ENCODE results near the gene GCHFR. TPM values are rescaled to one million over a fixed set of nuclear protein-coding genes. Genes with fewer than 3 reads are reported as not detected.

The GCHFR gene
- total RNA-seq, 2 experiments from 2014 or later: 13.5 to 14.8 TPM

DNA sequence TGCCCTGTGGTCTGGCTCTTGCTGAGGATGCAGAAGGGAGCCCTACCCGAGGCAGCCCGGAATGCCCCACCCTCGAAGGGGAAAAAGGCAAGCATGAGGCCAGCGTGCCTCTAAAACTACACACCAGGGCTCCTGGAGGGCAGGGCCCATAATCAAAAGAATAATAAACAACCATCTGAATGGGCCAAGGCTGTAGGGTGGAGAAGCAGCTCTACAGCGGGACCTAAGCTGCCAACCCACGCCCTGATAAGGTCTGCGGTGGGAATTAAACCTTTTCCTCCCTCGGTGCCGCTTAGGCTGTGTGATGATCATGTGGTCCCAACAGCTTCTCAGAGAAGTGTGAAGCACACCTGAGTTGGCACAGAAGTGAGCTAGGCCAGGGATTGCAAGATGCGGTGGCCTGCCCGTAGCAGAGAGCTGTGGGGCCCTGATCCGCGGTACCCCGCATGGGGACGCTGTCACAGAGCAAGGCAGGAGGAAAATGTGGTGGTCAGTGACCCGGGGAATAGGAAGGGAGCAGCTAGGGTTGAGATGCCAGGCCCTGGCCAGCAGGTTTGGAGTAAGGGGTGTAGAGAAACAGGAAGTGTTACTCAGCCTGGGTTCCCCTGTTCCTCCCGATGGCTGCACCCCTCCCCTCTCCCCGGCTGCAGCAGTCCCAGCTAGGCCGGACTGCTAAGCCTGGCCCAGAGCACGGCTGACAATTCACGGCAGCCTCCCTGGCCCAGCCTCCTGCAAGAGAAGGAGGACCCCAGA lies 4.8 kb downstream of the GCHFR start:
- Mint-ChIP-seq H3K4me3 (no peak overlapping the region), H3K4me1 (ENCODE audit: low read depth) (peaks cover 36% of the 10 kb centered on the region), H3K27ac (peak overlapping the region; percentile 89), H3K9me3 (no peaks in the 10 kb centered on the region), H3K27me3 (no peaks in the 10 kb centered on the region), H3K36me3 (ENCODE audit: low read depth) (peaks cover 34% of the 10 kb centered on the region)
- peak overlapping the region in 1 of 2 donors; percentile 25 for H3K27ac ChIP-seq (ENCODE audit: low read depth in 1 of 2, low read length in 2 of 2)
- H3K4me3 ChIP-seq (ENCODE audit: low read length): no peak overlapping the region
- intact Hi-C loops (cut with DNase I, micrococcal nuclease): loop anchor here (5.0 to 10.0 kb wide), 3 partner anchors 76 to 346 kb away; partner anchors contain the start of genes INO80 (in 1 of the 2) and KNL1 (in 1 of the 2)
- ATAC-seq (ENCODE audit: poor library complexity) (no peak), DNase-seq (peak in 3 of 14 experiments; percentile 33 to 43 (median 37))
- peaks cover 30% of the 10 kb centered on the region for H3K36me3 ChIP-seq (ENCODE audit: insufficient read depth, low read length)
- H3K4me1 ChIP-seq (ENCODE audit: insufficient read depth, low read length): peaks cover 45% of the 10 kb centered on the region
- CTCF ChIA-PET: interaction anchor here (1.3 to 4.4 kb wide), 2 partner anchors 13 to 14 kb away, joined by 3 to 19 read pairs; no protein-coding TSS in a partner anchor
- POLR2A ChIA-PET: interaction anchor here (1.0 to 1.9 kb wide), 4 partner anchors 14 to 74 kb away, joined by 4 to 5 read pairs (median 4); partner anchors contain the start of genes RAD51 and RMDN3
- no peaks in the 10 kb centered on the region for H3K9me3 ChIP-seq (ENCODE audit: control insufficient read depth in 1 of 2, insufficient read depth in 1 of 2, low read length in 2 of 2)
- TF ChIP-seq, protein P1, sequence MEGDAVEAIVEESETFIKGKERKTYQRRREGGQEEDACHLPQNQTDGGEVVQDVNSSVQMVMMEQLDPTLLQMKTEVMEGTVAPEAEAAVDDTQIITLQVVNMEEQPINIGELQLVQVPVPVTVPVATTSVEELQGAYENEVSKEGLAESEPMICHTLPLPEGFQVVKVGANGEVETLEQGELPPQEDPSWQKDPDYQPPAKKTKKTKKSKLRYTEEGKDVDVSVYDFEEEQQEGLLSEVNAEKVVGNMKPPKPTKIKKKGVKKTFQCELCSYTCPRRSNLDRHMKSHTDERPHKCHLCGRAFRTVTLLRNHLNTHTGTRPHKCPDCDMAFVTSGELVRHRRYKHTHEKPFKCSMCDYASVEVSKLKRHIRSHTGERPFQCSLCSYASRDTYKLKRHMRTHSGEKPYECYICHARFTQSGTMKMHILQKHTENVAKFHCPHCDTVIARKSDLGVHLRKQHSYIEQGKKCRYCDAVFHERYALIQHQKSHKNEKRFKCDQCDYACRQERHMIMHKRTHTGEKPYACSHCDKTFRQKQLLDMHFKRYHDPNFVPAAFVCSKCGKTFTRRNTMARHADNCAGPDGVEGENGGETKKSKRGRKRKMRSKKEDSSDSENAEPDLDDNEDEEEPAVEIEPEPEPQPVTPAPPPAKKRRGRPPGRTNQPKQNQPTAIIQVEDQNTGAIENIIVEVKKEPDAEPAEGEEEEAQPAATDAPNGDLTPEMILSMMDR (IDR thresholded peaks at IDR 0.05): no peak
- H3K27me3 ChIP-seq (ENCODE audit: control insufficient read depth in 1 of 2, insufficient read depth in 2 of 2, low read length in 2 of 2): no peaks in the 10 kb centered on the region

DNA sequence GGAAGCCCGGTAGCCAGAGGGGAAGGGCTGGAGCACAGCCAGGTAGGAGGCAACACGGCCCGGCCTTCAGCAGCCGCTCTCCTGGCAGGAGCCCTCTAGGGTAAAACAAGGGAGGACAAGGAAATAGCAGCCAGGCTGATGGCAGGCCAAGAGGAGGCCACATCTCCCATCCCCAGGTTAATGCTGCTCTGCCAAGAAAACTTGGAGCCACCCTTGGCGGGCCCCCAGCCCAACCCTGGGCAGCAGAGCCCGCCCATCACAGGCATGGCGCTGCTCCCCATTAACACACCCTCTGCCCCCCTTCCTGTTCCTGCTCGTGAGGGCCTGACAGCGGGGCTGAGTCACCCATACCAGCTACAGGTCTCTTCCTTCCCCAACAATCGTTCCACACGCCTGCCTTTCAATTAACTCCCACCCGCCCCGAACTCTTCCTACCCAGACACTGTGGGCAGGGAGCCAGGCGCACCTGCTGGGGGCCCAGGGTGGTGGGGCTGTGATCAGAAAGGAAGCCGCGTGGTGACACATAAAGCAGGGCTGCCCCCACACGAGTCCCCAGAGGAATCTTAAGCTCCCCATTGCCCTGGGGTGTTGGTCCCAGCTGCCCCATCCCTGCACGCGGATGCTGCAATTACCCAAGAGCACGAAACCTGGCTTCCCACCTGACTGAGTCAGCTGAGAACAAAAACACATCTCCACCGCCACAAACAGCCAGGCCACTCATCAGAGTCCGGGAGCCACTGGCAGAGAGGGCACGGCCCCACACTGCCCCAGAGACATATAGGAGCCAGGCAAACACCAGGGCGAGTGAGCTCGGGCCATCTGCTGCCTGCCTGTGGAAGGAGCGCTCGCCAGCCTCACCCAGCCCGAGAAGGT lies 5.6 kb downstream of the GCHFR start, which contains the start of gene C15orf62:
Gene C15orf62 (plus strand): TSS at position 707 of the 873 bp plus-strand sequence. CDS start 516 bp downstream, outside the sequence.
- no peaks in the 10 kb centered on the region for H3K27me3 ChIP-seq (ENCODE audit: control insufficient read depth in 1 of 2, insufficient read depth in 2 of 2, low read length in 2 of 2)
- H3K9me3 Mint-ChIP-seq: no peaks in the 10 kb centered on the region
- H3K9me3 ChIP-seq (ENCODE audit: control insufficient read depth in 1 of 2, insufficient read depth in 1 of 2, low read length in 2 of 2): no peaks in the 10 kb centered on the region
- DNase-seq (peak in 12 of 14 experiments; percentile 30 to 84 (median 51)), ATAC-seq (ENCODE audit: poor library complexity) (peak; percentile 54)
- peak within 1 kb of the TSS in 1 of 2 donors; percentile 25 for H3K27ac ChIP-seq (ENCODE audit: low read depth in 1 of 2, low read length in 2 of 2)
- peaks cover 33% of the 10 kb centered on the region for H3K4me1 Mint-ChIP-seq (ENCODE audit: low read depth)
- intact Hi-C loops (cut with DNase I, micrococcal nuclease): loop anchor here (5.0 to 10.0 kb wide), 3 partner anchors 77 to 345 kb away; partner anchors contain the start of genes INO80 (in 1 of the 2) and KNL1 (in 1 of the 2)
- peak within 1 kb of the TSS; percentile 89 for H3K27ac Mint-ChIP-seq
- peak within 1 kb of the TSS; percentile 50 for H3K4me3 Mint-ChIP-seq
- H3K36me3 ChIP-seq (ENCODE audit: insufficient read depth, low read length): peaks cover 38% of the 10 kb centered on the region
- H3K27me3 Mint-ChIP-seq: no peaks in the 10 kb centered on the region
- ChIA-PET CTCF (interaction anchor here (0.5 to 4.4 kb wide), 3 partner anchors 13 to 78 kb away, joined by 3 to 19 read pairs (median 3); no protein-coding TSS in a partner anchor), POLR2A (interaction anchor here (0.6 to 1.9 kb wide), 4 partner anchors 15 to 775 kb away, joined by 3 to 5 read pairs (median 4); partner anchors contain the start of genes RAD51 and RMDN3)
- TF ChIP-seq, protein P1 (IDR thresholded peaks at IDR 0.05): no peak
- H3K4me3 ChIP-seq (ENCODE audit: low read length): no peak within 1 kb of the TSS
- peaks cover 39% of the 10 kb centered on the region for H3K4me1 ChIP-seq (ENCODE audit: insufficient read depth, low read length)
- peaks cover 40% of the 10 kb centered on the region for H3K36me3 Mint-ChIP-seq (ENCODE audit: low read depth)

All from CD4-positive, alpha-beta T cell (primary cell).